GM18907 (cell line): Measurements from ENCODE around the gene ATE1.
"Not testable (repeated sequence)": the region's sequence is repeated elsewhere in the genome, so short reads cannot be mapped to it uniquely, and the experiment has no call there.

Experiments used
- ATAC-seq: cut with Tn5 transposase; IDR thresholded peaks from one replicate; pipeline ENCODE4 v1.9.1; 2021; ENCODE audit warnings: mild to moderate bottlenecking, moderate library complexity; ENCODE audit not compliant: unreplicated experiment

ATE1 gene

GRCh38 chr10:121702351-121703320 is 225.2 kb downstream of the ATE1 start:
- no peak for ATAC-seq

DNA sequence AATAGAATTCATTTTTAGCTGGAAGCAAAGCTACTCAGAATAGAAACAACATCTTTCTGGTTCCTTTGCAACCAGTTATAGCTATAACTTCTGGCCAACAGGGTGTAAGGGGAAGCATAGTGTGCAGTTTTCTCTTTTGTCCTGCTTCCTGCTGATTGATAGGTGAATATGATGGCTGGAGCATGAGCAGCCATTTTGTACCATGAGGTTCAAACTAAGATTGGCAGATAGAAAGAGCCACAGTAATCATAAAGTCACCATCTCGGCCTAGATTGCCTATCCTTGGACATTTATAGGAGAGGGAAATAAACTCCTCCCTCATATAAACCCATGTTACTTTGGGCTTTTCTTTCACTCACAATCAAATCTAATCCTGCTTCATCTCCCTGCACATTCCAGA is 227.4 kb downstream of the ATE1 start:
- ATAC-seq, result no peak

GRCh38 chr10:121699703-121700102 is 228.1 kb downstream of the ATE1 start:
- ATAC-seq, result not testable (repeated sequence)

DNA sequence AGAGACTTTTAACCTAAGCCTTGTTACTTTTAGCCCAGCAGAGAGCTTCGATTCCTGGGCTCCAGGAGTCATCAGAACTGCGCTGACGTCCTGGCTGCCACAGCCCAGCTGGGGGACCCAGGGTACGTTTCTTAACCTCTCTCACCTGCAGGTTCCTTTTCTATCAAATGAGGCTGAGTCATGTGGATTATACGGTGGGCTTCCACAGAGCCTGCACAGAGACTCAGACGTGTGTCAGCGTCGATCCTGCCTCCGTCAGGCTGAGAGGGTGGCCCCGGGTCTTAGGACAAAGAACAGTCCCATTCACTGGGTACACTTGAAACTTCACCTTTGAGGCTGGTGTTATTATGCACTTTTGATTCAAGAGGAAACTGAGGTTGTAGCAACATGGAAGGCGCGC is 228.9 kb downstream of the ATE1 start:
- no peak for ATAC-seq

GRCh38 chr10:121698336-121698735 is 229.5 kb downstream of the ATE1 start:
- no peak for ATAC-seq

- no peak for ATAC-seq
Measured at GRCh38 chr10:121696854-121697253, 231.0 kb downstream of the ATE1 start.

GRCh38 chr10:121695731-121696464 is 231.9 kb downstream of the ATE1 start:
- ATAC-seq, result no peak

DNA sequence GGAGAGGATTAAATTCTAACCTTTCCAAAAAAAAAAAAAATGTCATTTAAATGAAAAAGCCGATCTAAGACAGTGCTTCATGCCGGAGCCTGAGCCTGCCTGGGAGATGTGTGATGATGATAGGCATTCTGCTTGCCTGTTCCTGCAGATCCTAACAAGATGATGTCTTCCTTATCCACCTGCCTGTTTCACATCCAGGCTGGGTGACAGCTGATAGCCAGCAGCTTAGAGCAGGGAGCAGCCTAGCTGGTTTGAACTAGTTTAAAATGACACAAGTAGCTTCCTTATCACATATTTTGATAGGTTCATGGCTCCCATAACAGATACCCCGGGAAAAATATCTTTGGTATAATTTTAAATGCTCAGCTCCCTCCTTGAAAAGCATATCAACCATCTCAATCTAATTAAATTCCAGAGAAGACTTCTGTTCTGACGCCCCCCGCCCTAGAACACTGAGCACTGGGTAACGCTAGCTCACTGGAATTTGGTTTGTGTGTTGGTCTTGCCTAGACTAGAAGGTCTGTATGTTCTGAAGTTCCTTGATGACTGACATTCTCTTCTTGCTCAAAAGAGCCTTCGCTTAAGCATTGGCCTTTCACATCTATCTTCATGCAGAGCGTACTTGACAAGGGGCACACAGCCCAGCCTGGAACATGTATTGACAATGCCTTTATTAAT is 232.7 kb downstream of the ATE1 start:
- ATAC-seq, result no peak

DNA sequence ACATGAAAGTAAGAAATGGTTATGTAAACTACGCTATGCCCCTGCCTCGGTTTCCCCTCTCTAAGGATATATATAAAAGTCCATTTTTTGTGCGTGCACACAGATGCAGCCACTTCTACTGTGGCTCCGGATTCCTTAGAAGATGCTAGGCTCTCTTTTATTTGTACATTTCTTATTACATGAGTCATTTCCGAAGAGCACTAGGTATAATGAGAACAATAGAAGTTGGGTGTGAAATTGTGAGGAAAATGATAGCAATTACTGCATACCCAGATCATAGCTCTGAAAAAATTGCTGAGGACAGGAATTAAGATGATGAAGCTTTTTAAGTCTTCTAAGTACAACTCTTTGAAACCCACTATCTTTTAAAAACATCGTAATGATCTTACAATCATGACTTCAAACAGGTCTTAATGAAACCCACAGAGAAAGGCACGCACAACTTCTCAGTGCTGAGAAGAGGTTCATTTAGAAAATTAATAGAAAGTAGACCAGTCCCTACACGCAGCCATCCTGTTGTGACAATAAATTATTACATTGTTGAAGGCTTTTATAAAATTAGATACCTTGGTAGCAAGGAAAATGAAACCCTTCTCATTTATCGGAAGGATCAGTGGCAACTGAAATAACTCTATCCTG is 233.4 kb downstream of the ATE1 start:
- no peak for ATAC-seq

GRCh38 chr10:121692626-121693025 is 235.2 kb downstream of the ATE1 start:
- no peak for ATAC-seq

- no peak for ATAC-seq
Measured at GRCh38 chr10:121690970-121691369, 236.9 kb downstream of the ATE1 start.
